ENCODE measurements around the gene COL24A1. TPM values are rescaled to one million over a fixed set of nuclear protein-coding genes. Genes with fewer than 3 reads are reported as not detected.

Gene COL24A1
- total and polyA plus RNA-seq, 2 of the 8 experiments (the other 6 are each of a cell fraction or from before 2014, with no cell fraction given), result 0.23 to 1.1 TPM

GRCh38 chr1:85707267-85707989 lies 449.1 kb downstream of the COL24A1 start:
- H4K8ac ChIP-seq (ENCODE audit: extremely low read depth, insufficient read depth, low read length), result no peak overlapping the region
- H3K9me3 ChIP-seq (ENCODE audit: insufficient read depth in 2 of 2, low read depth in 1 of 2, low read length in 1 of 2), result no peaks in the 10 kb centered on the region
- peaks cover 11% of the 10 kb centered on the region for H3K23me2 ChIP-seq (ENCODE audit: low read depth, low read length)
- H3K23ac ChIP-seq (ENCODE audit: insufficient read length), result no peak overlapping the region
- no peak overlapping the region for H3K4ac ChIP-seq (replicated peaks; ENCODE audit: insufficient read length, low read depth, low read length)
- H3K79me1 ChIP-seq (ENCODE audit: low read depth, low read length), result peaks cover 6% of the 10 kb centered on the region
- H2AK5ac ChIP-seq (ENCODE audit: low read depth, low read length), result no peak overlapping the region
- H3K14ac ChIP-seq (ENCODE audit: insufficient read length), result no peak overlapping the region
- peak overlapping the region; percentile 53 to 95 (median 70) for H3K9ac ChIP-seq (replicated peaks in 1 of 4; ENCODE audit: extremely low read depth in 1 of 4, low read depth in 3 of 4, low read length in 3 of 4)
- H3K4me2 ChIP-seq (ENCODE audit: insufficient read depth in 1 of 2, low read depth in 2 of 2, low read length in 2 of 2), result peak overlapping the region; percentile 70 to 98
- H2BK120ac ChIP-seq (replicated peaks; ENCODE audit: low read depth, low read length), result no peak overlapping the region
- H3K56ac ChIP-seq (replicated peaks; ENCODE audit: insufficient read length, low read depth, low read length), result no peak overlapping the region
- peaks cover 0 to 28% (median 10%) of the 10 kb centered on the region in 4 experiments; a peak in 3 of 8 replicates for H3K36me3 ChIP-seq (ENCODE audit: control insufficient read depth in 2 of 4, insufficient read depth in 4 of 4, low read length in 3 of 4)
- ChIA-PET POLR2A (ENCODE audit: partially characterized antibody) (interaction anchor here (1.2 to 1.7 kb wide), 4 partner anchors 24 to 126 kb away, joined by 3 to 8 read pairs (median 4); partner anchors contain the start of gene CCN1), CTCF (ENCODE audit: partially characterized antibody) (interaction anchor here (0.6 to 2.2 kb wide), 4 partner anchors 12 to 399 kb away, joined by 3 to 7 read pairs (median 6); no protein-coding TSS in a partner anchor)
- H2AFZ ChIP-seq (ENCODE audit: low read length), result peak overlapping the region; percentile 58
- H2BK20ac ChIP-seq (ENCODE audit: low read length), result no peak overlapping the region
- peak overlapping the region; percentile 62; the same call in 1 of the 2 replicates for H2BK12ac ChIP-seq (ENCODE audit: low read depth, low read length)
- WGBS, 2 experiments (ENCODE audit: extremely low coverage in 1 of 2, insufficient coverage in 1 of 2, insufficient read length in 1 of 2, insufficient replicate concordance in 2 of 2, low coverage in 1 of 2, low lambda C conversion rate in 2 of 2, missing lambda C conversion rate in 1 of 2), result 22% methylated on average over 13 of the region's 13 CpGs; no CpG with 5 or more reads in 1 of the 2 experiments
- TF ChIP-seq SUZ12 (IDR thresholded peaks at IDR 0.05; ENCODE audit: low read length), result no peak
- TF ChIP-seq NANOG (IDR thresholded peaks at IDR 0.05; ENCODE audit: insufficient read depth, low read depth, low read length, poor library complexity, severe bottlenecking), result no peak
- TF ChIP-seq HDAC2 (IDR thresholded peaks at IDR 0.05; ENCODE audit: borderline replicate concordance in 1 of 2, low read depth in 2 of 2, low read length in 2 of 2), result 0 out of 4 replicates have a peak, but pooled peaks of 1 of the 2 experiments have one; percentile 21
- no peak for TF ChIP-seq TBP (IDR thresholded peaks at IDR 0.05; ENCODE audit: low read depth, low read length)
- FAIRE-seq, result no peak
- H2BK15ac ChIP-seq (ENCODE audit: low read length), result peak overlapping the region; percentile 22; the same call in 1 of the 2 replicates
- H4K5ac ChIP-seq (ENCODE audit: insufficient read length, low read depth, low read length), result no peak overlapping the region
- no peaks in the 10 kb centered on the region for H4K20me1 ChIP-seq (replicated peaks in 1 of 2; ENCODE audit: control insufficient read depth in 1 of 2, insufficient read depth in 2 of 2, low read length in 2 of 2)
- peak overlapping the region; percentile 22 for H4K91ac ChIP-seq (replicated peaks; ENCODE audit: insufficient read length, low read length)
- peak overlapping the region; percentile 41; the same call in 1 of the 2 replicates for H2BK5ac ChIP-seq (ENCODE audit: low read depth, low read length)
- no peak overlapping the region for H3K27ac ChIP-seq (ENCODE audit: low read depth, low read length)
- H3K4me1 ChIP-seq (replicated peaks in 1 of 4; ENCODE audit: control insufficient read depth in 3 of 4, insufficient read depth in 4 of 4, low read length in 3 of 4), result peaks cover 0 to 4% (median 0%) of the 10 kb centered on the region in 4 experiments; a peak in 2 of 7 replicates
- H3K79me2 ChIP-seq (ENCODE audit: control insufficient read depth in 1 of 2, insufficient read depth in 2 of 2, low read length in 2 of 2), result peaks cover 0 to 52% of the 10 kb centered on the region in 2 experiments; a peak in 3 of 4 replicates
- no peaks in the 10 kb centered on the region for H3K27me3 ChIP-seq (replicated peaks in 1 of 4; ENCODE audit: control insufficient read depth in 3 of 4, extremely low read depth in 1 of 4, insufficient read depth in 3 of 4, low read length in 3 of 4)
- DNase-seq (ENCODE audit: low read depth in 1 of 2, low spot score in 2 of 2), result no peak
- peak overlapping the region; percentile 82 to 99 (median 92) for H3K4me3 ChIP-seq (ENCODE audit: extremely low read depth in 1 of 4, insufficient read depth in 2 of 4, low read depth in 3 of 4, low read length in 4 of 4)
- H3K18ac ChIP-seq (ENCODE audit: extremely low read depth, low read length), result peak overlapping the region; percentile 4; the same call in 1 of the 2 replicates

Data from H1 (cell line).